ENCODE measurements around the gene RPS6KA5. TPM values are rescaled to one million over a fixed set of nuclear protein-coding genes. Genes with fewer than 3 reads are reported as not detected.

Gene RPS6KA5
- total and polyA plus RNA-seq, 9 of the 15 experiments (the other 6 are each of a cell fraction or from before 2014, with no cell fraction given): 0.88 to 7.7 (median 4.7) TPM

- intact Hi-C loops (cut with micrococcal nuclease) (no loop called here), in situ Hi-C loops (cut with MboI) (no loop called here)
- H3K4me2 ChIP-seq (ENCODE audit: insufficient read depth, low read length): no peak overlapping the region
- no peaks in the 10 kb centered on the region for H3K9me3 ChIP-seq (replicated peaks; ENCODE audit: control insufficient read depth, insufficient read depth, low read depth, low read length)
- no peak overlapping the region for H2AFZ ChIP-seq (ENCODE audit: low read depth, low read length)
- no peaks in the 10 kb centered on the region for H3K9me1 ChIP-seq (ENCODE audit: control insufficient read depth, insufficient read depth, low read length)
- WGBS (ENCODE audit: insufficient coverage, low coverage, missing lambda C conversion rate): 37% methylated on average over 3 of the region's 5 CpGs
- ATAC-seq (no peak), DNase-seq (ENCODE audit: extremely low read depth in 1 of 4, low spot score in 3 of 4) (no peak), FAIRE-seq (no peak)
- POLR2A ChIA-PET: interaction anchor here (0.7 to 1.3 kb wide), 2 partner anchors 9 to 19 kb away, joined by 4 to 5 read pairs; no protein-coding TSS in a partner anchor
- H3K27me3 ChIP-seq (ENCODE audit: control insufficient read depth in 2 of 2, insufficient read depth in 2 of 2, low read length in 2 of 2): no peaks in the 10 kb centered on the region
- H3K79me2 ChIP-seq (ENCODE audit: control insufficient read depth, insufficient read depth, low read length): peaks cover 100% of the 10 kb centered on the region
- H3K27ac ChIP-seq (ENCODE audit: extremely low read depth, low read depth, low read length): no peak overlapping the region
- H3K4me1 ChIP-seq (replicated peaks in 1 of 2; ENCODE audit: control insufficient read depth in 2 of 2, insufficient read depth in 2 of 2, low read length in 2 of 2): peaks cover 46 to 63% of the 10 kb centered on the region in 2 experiments
- H4K20me1 ChIP-seq (replicated peaks; ENCODE audit: control insufficient read depth, insufficient read depth, low read length): no peaks in the 10 kb centered on the region; the same call in 1 of the 2 replicates
- BruUV-seq (replicated peaks): no TSS peak
- H3K36me3 ChIP-seq (ENCODE audit: control insufficient read depth, insufficient read depth, low read length): peaks cover 5% of the 10 kb centered on the region; the same call in 1 of the 3 replicates
- H3K4me3 ChIP-seq: no peak overlapping the region
- H3K9ac ChIP-seq (ENCODE audit: insufficient read depth in 1 of 2, low read depth in 2 of 2, low read length in 2 of 2): peak overlapping the region in 1 of 2 experiments; percentile 6; a peak in 1 of 4 replicates
- CTCF ChIA-PET (ENCODE audit: low intra/inter-chr PET ratio): no interaction called here
- TF ChIP-seq ETV6 (IDR thresholded peaks at IDR 0.05; ENCODE audit: borderline replicate concordance in 1 of 2, low read depth in 2 of 2, low read length in 1 of 2) (no peak), ETV6 (CRISPR knock-in tag; IDR thresholded peaks at IDR 0.05; ENCODE audit: borderline replicate concordance) (no peak), CREB1 (IDR thresholded peaks at IDR 0.05) (no peak), CREB1 (CRISPR knock-in tag; IDR thresholded peaks at IDR 0.05) (no peak), KDM1A (IDR thresholded peaks at IDR 0.05) (0 out of 4 replicates have a peak, but pooled peaks of 1 of the 2 experiments have one; percentile 11), SP2 (IDR thresholded peaks at IDR 0.05; ENCODE audit: extremely low read depth, low read depth, low read length, poor library complexity, severe bottlenecking) (no peak), SIX5 (IDR thresholded peaks at IDR 0.05; ENCODE audit: borderline replicate concordance in 1 of 2, insufficient read depth in 1 of 2, low read depth in 1 of 2, low read length in 2 of 2) (no peak), SRF (CRISPR knock-in tag; IDR thresholded peaks at IDR 0.05) (no peak), RNF219 (CRISPR knock-in tag; IDR thresholded peaks at IDR 0.05) (no peak), ZBTB8A (IDR thresholded peaks at IDR 0.05; ENCODE audit: partially characterized antibody) (no peak), SAFB2 (IDR thresholded peaks at IDR 0.05; ENCODE audit: borderline replicate concordance, low read depth, low read length, severe bottlenecking) (no peak), NEUROD1 (IDR thresholded peaks at IDR 0.05; ENCODE audit: borderline replicate concordance, low read depth, low read length, partially characterized antibody) (no peak), XRCC3 (IDR thresholded peaks at IDR 0.05) (no peak), NUFIP1 (IDR thresholded peaks at IDR 0.05; ENCODE audit: partially characterized antibody) (no peak), BCL6 (CRISPR knock-in tag; IDR thresholded peaks at IDR 0.05) (no peak), MAX (CRISPR knock-in tag; IDR thresholded peaks at IDR 0.05) (no peak), ZKSCAN1 (IDR thresholded peaks at IDR 0.05; ENCODE audit: low read depth, low read length) (peak; percentile 88), ATF1 (CRISPR knock-in tag; IDR thresholded peaks at IDR 0.05) (no peak), ATF1 (tag; IDR thresholded peaks at IDR 0.05) (no peak), BRD4 (IDR thresholded peaks at IDR 0.05) (no peak), ZBTB33 (CRISPR knock-in tag; IDR thresholded peaks at IDR 0.05) (no peak)
Observed at GRCh38 chr14:90810806-90811205, 249.6 kb downstream of the RPS6KA5 start.
